Upper lobe of left lung (tissue), 6 donors: ENCODE results near the gene SPG11. TPM values are rescaled to one million over a fixed set of nuclear protein-coding genes. Genes with fewer than 3 reads are reported as not detected.
"Not testable (repeated sequence)": the region's sequence is repeated elsewhere in the genome, so short reads cannot be mapped to it uniquely, and the experiment has no call there.

Source experiments
- ATAC-seq, 2 donors: fragments of 200-7000 bp; cut with Tn5 transposase; one replicate each; pipeline ENCODE4 v1.9.1; 2022; ENCODE audit warnings: mild to moderate bottlenecking in 2 of 2, moderate library complexity in 2 of 2; ENCODE audit not compliant: low FRiP score in 2 of 2
- DNase-seq, 2 donors: peaks; one replicate each; pipeline ENCODE4 v3.0.0-alpha.2; 2019 to 2020
- H3K27ac ChIP-seq, 4 donors: fragments of 200-600 bp; sonication (generic); one replicate each; pipeline ENCODE4 v1.5.1; 2016 to 2019
- H3K27me3 ChIP-seq, 4 donors: fragments of 200-600 bp; sonication (generic); one replicate each; pipeline ENCODE4 v1.5.1; 2017 to 2019
- H3K36me3 ChIP-seq, 4 donors: fragments of 200-600 bp; sonication (generic); one replicate each; pipeline ENCODE4 v1.5.1; 2016 to 2019
- H3K4me1 ChIP-seq, 4 donors: fragments of 200-600 bp; sonication (generic); one replicate each; pipeline ENCODE4 v1.5.1; 2018 to 2019
- H3K4me3 ChIP-seq, 4 donors: fragments of 200-600 bp; sonication (generic); one replicate each; pipeline ENCODE4 v1.5.1; 2017 to 2019; ENCODE audit warnings: mild to moderate bottlenecking in 2 of 4, moderate library complexity in 1 of 4
- H3K9me3 ChIP-seq, 4 donors: fragments of 200-600 bp; sonication (generic); one replicate each; pipeline ENCODE4 v1.5.1; 2018 to 2019
- EP300 ChIP-seq, 4 donors: sonication (generic); formaldehyde crosslinking; IDR thresholded peaks; one replicate each; pipeline ENCODE4 v1.5.1; 2017; ENCODE audit warnings: antibody characterized with exemption in 4 of 4, control low read depth in 2 of 4
- POLR2A ChIP-seq, 4 donors: fragments of 450-650 bp; IDR thresholded peaks; one replicate each; pipeline ENCODE4 v1.5.1; 2016 to 2017; ENCODE audit warnings: antibody characterized with exemption in 4 of 4, mild to moderate bottlenecking in 2 of 4
- POLR2AphosphoS5 ChIP-seq, 2 donors: sonication (generic); formaldehyde crosslinking; IDR thresholded peaks; one replicate each; pipeline ENCODE4 v1.5.1; 2017; ENCODE audit warnings: antibody characterized with exemption in 2 of 2
- WGBS, 2 donors: methylation state at CpG; one replicate each; pipeline ENCODE4 v1.1.5; 2017 to 2018; 5-methylcytosine and 5-hydroxymethylcytosine counted together
- total RNA-seq, 6 donors: library from RNA; depleted of rRNA in 4 of 6; stranded (reverse); fragments of >200 nt in 4 of 6; gene quantifications; one replicate each; pipeline versions ENCODE4 v1.1.0 to v1.2.1, GENCODE V29; 2016 to 2021
- TF ChIP-seq, protein P1 (sequence below), 6 experiments: fragments of 450-650 bp in 4 of 6; fragments of 200-600 bp in 2 of 6; sonication (generic) in 2 of 6; IDR thresholded peaks; one replicate each; pipeline ENCODE4 v1.5.1; 2016 to 2019; ENCODE audit warnings: antibody characterized with exemption in 6 of 6
- donor health status: DM: no; HTN: no; CAD: no; lungs with moderate emphysema.
- donor health status: DM: no; HTN: yes; CAD: no; lungs with severe emphysema.

Gene SPG11
- total RNA-seq, 6 donors from 2014 or later, result 81.6 to 161 (median 97.4) TPM

DNA sequence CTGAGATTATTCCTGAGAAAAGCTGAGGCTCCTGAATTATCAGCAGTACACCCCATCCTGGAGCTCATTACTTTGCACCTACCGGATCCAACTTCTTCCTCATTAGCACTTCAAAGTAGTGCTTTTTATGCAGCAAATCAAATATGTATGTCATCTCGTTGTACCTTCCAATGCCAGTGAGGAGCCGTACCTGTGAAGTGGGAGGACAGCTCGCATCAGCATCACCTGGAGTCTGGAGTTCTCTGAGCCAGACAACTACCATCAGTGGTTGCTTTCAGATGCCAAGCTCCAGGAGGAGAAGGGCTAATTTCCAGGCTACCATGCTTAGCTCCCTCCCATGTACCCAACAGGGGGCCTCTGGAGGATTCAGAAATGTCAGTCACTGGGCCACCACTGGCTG is 94.1 kb downstream of the SPG11 start:
- Histone ChIP-seq H3K9me3 (peaks cover 0 to 5% (median 0%) of the 10 kb centered on the region in 4 donors), H3K4me3 (no peak overlapping the region), H3K27ac (no peak overlapping the region), H3K4me1 (no peaks in the 10 kb centered on the region), H3K36me3 (peaks cover 41 to 94% (median 80%) of the 10 kb centered on the region in 4 donors), H3K27me3 (no peaks in the 10 kb centered on the region)
- DNase-seq, result no peak
- no peak for ATAC-seq
- WGBS, 2 donors, result 90 to 94% methylated on average over 4 of the region's 4 CpGs
- TF ChIP-seq POLR2A (IDR thresholded peaks at IDR 0.05) (no peak), POLR2AphosphoS5 (IDR thresholded peaks at IDR 0.05) (no peak), EP300 (IDR thresholded peaks at IDR 0.05) (no peak)
- TF ChIP-seq, protein P1, sequence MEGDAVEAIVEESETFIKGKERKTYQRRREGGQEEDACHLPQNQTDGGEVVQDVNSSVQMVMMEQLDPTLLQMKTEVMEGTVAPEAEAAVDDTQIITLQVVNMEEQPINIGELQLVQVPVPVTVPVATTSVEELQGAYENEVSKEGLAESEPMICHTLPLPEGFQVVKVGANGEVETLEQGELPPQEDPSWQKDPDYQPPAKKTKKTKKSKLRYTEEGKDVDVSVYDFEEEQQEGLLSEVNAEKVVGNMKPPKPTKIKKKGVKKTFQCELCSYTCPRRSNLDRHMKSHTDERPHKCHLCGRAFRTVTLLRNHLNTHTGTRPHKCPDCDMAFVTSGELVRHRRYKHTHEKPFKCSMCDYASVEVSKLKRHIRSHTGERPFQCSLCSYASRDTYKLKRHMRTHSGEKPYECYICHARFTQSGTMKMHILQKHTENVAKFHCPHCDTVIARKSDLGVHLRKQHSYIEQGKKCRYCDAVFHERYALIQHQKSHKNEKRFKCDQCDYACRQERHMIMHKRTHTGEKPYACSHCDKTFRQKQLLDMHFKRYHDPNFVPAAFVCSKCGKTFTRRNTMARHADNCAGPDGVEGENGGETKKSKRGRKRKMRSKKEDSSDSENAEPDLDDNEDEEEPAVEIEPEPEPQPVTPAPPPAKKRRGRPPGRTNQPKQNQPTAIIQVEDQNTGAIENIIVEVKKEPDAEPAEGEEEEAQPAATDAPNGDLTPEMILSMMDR (IDR thresholded peaks at IDR 0.05), result no peak

DNA sequence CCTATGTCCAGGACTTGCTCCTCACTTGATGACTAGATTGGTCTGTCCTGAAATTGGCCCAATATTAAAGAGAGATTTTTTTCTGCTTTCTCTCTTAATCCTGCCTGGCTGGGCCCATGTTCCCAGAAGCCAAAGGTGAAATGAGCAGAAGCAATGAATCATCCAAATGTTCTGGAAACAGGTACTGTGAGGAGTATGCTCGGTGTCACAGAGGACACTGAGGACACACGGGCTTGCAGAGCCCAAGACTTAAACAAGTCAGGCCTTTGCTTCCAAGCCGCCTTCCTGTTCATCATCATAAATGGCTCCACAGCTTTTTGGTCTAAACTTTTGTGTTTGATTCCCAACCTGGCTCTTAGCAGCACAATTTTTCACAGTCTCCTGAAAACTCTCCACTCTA is 95.1 kb downstream of the SPG11 start:
- 85 to 93% methylated on average over 3 of the region's 3 CpGs for WGBS, 2 donors
- DNase-seq (no peak), ATAC-seq (no peak)
- no peak overlapping the region for H3K4me3 ChIP-seq
- peaks cover 45 to 95% (median 84%) of the 10 kb centered on the region in 4 donors for H3K36me3 ChIP-seq
- H3K27me3 ChIP-seq, result no peaks in the 10 kb centered on the region
- TF ChIP-seq POLR2A (IDR thresholded peaks at IDR 0.05) (no peak), POLR2AphosphoS5 (IDR thresholded peaks at IDR 0.05) (no peak), EP300 (IDR thresholded peaks at IDR 0.05) (no peak)
- TF ChIP-seq, protein P1 (IDR thresholded peaks at IDR 0.05), result no peak
- no peaks in the 10 kb centered on the region for H3K4me1 ChIP-seq
- peaks cover 0 to 5% (median 0%) of the 10 kb centered on the region in 4 donors for H3K9me3 ChIP-seq
- no peak overlapping the region for H3K27ac ChIP-seq

DNA sequence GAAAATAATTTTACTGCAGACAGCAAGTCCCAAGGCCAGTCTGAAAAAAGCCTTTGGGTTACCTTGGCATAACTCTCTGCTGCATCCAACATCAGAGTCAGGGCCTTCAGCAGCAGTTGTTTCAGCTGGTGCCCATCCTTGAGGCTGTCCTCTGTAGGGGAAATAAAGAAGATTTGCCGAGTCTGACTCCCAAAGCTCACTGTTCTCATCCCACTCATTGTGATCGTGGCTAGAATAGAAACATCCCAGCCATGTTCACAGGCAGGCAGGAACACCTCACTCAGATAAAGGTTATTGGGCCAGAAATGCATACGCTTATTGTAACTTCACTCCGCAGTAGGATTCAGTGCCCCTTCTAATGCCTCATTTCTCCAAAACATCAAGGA is 97.3 kb downstream of the SPG11 start:
- Histone ChIP-seq H3K27me3 (no peaks in the 10 kb centered on the region), H3K27ac (no peak overlapping the region), H3K4me3 (no peak overlapping the region), H3K36me3 (peaks cover 47 to 98% (median 79%) of the 10 kb centered on the region in 4 donors), H3K9me3 (peaks cover 0 to 5% (median 0%) of the 10 kb centered on the region in 4 donors), H3K4me1 (no peaks in the 10 kb centered on the region)
- TF ChIP-seq EP300 (IDR thresholded peaks at IDR 0.05) (no peak), POLR2AphosphoS5 (IDR thresholded peaks at IDR 0.05) (no peak), POLR2A (IDR thresholded peaks at IDR 0.05) (no peak)
- TF ChIP-seq, protein P1 (IDR thresholded peaks at IDR 0.05), result no peak
- ATAC-seq (no peak), DNase-seq (no peak)
- WGBS, 2 donors, result 92 to 95% methylated on average over 4 of the region's 4 CpGs

DNA sequence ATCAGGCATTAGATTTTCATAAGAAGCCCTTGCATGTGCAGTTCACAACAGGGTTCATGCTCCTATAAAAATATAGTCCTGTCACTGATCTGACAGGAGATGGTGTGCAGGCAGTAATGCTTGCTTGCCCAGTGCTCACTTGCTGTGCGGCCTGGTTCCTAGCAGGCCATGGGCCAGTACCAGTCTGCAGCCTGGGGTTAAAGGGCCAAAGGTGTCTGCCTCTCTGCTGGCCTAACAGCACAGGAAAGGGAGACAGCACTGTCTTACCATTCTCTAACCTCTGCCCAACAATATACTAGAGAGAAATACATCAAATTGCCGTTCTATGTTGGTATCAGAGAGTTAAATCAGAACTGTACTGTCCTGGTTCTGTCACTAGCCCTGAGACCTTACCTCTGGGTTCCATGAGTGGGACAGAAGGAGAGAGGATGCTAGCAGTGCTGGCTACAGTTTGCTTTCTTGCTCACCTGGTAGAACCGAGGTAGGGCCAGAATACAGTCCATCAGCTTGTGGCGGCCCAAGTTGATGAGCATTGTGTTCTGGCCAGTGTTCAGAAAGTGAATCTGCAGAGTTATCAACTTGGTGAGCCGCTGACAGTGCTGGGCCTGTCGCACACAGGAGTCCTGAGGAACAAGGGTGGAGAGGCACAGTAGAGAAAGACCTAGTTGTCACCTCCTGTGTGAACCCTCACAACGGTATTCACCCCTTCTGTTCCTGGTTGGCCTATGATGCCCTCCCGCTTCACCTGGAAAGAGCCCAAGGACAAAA is 97.9 kb downstream of the SPG11 start:
- ATAC-seq, result no peak
- TF ChIP-seq EP300 (IDR thresholded peaks at IDR 0.05), result no peak
- no peak for TF ChIP-seq POLR2AphosphoS5 (IDR thresholded peaks at IDR 0.05)
- TF ChIP-seq, protein P1 (IDR thresholded peaks at IDR 0.05), result no peak
- TF ChIP-seq POLR2A (IDR thresholded peaks at IDR 0.05), result no peak
- 97 to 98% methylated on average over 8 of the region's 8 CpGs for WGBS, 2 donors
- Histone ChIP-seq H3K36me3 (peaks cover 47 to 98% (median 81%) of the 10 kb centered on the region in 4 donors), H3K27ac (no peak overlapping the region), H3K27me3 (no peaks in the 10 kb centered on the region), H3K9me3 (peaks cover 0 to 5% (median 0%) of the 10 kb centered on the region in 4 donors), H3K4me3 (no peak overlapping the region), H3K4me1 (no peaks in the 10 kb centered on the region)
- no peak for DNase-seq

DNA sequence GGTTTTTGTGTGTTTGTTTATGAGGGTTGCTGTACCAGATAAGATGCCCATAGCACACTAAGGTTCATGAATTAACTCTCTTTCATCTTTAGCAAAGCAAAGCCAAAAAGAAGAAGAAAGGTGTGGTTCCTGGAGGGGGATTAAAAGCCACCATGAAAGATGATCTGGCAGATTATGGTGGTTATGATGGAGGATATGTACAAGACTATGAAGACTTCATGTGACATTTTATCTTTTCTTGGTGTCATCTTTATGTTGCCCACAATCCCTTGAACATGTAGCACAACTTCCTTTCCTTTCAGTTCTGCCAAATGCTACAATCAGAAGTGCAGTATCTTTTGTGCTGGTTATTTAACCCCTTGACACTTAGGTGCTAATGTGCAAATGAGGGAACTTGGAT is 102.5 kb downstream of the SPG11 start:
- H3K27ac ChIP-seq, H3K9me3 ChIP-seq, H3K4me3 ChIP-seq, DNase-seq, ATAC-seq, H3K4me1 ChIP-seq, H3K27me3 ChIP-seq: not testable (repeated sequence)
- peaks cover 49 to 100% (median 81%) of the 10 kb centered on the region in 4 donors for H3K36me3 ChIP-seq
